ENCODE data around the gene DMWD. TPM values are rescaled to one million over a fixed set of nuclear protein-coding genes. Genes with fewer than 3 reads are reported as not detected.

DMWD gene
- total RNA-seq, 2 experiments from 2014 or later = 35.0 to 37.8 TPM

GRCh38 chr19:45793178-45793564, 526 bp upstream of the DMWD start:
- Mint-ChIP-seq H3K9me3 (no peaks in the 10 kb centered on the region), H3K4me3 (peak overlapping the region; percentile 67), H3K36me3 (ENCODE audit: low read depth) (peaks cover 19% of the 10 kb centered on the region), H3K27me3 (peaks cover 46% of the 10 kb centered on the region), H3K27ac (peak overlapping the region; percentile 14), H3K4me1 (peaks cover 30% of the 10 kb centered on the region)
- CTCF ChIA-PET = interaction anchor here (0.6 to 5.1 kb wide), 10 partner anchors 12 to 353 kb away, joined by 3 to 34 read pairs (median 4); partner anchors contain the start of gene SIX5
- no peak for DNase-seq
- POLR2A ChIA-PET = interaction anchor here (0.6 to 0.7 kb wide), 2 partner anchors 24 to 1157 kb away, joined by 3 read pairs; partner anchors contain the start of gene SIX5

- no peak for DNase-seq
- Mint-ChIP-seq H3K27ac (peak overlapping the region; percentile 77), H3K4me1 (peaks cover 30% of the 10 kb centered on the region), H3K36me3 (ENCODE audit: low read depth) (peaks cover 27% of the 10 kb centered on the region), H3K9me3 (no peaks in the 10 kb centered on the region), H3K27me3 (peaks cover 49% of the 10 kb centered on the region), H3K4me3 (peak overlapping the region; percentile 83)
- POLR2A ChIA-PET = interaction anchor here (0.7 kb wide), 1 partner anchor 214 kb away, joined by 3 read pairs; no protein-coding TSS in a partner anchor
- CTCF ChIA-PET = interaction anchor here (1.6 to 5.1 kb wide), 4 partner anchors 13 to 25 kb away, joined by 5 to 34 read pairs (median 10); partner anchors contain the start of gene SIX5
These were observed 738 bp downstream of the DMWD start for GRCh38 chr19:45791744-45792469.

DNA sequence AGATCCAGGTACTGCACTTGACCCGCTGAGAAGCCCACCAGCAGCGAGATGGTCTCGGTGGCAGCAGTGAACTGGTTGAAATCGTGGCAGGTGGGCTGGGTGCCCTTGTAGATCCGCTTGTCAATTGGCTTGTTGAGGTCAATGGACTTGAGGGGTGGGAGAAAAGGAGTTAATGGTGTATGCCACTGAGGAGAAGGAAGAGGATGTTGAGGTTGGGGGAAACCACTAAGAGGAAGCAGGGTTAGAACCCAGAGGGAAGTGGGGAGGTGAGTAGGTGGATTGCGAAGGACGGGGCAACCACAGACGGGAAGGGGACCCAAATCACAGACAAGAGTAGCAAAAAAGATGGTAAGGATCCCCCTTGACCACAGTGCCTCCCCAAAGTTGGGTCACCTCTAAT, 1.7 kb downstream of the DMWD start:
- Mint-ChIP-seq H3K27ac (no peak overlapping the region), H3K4me1 (peaks cover 30% of the 10 kb centered on the region), H3K27me3 (peaks cover 43% of the 10 kb centered on the region), H3K36me3 (ENCODE audit: low read depth) (peaks cover 32% of the 10 kb centered on the region), H3K4me3 (peak overlapping the region; percentile 83), H3K9me3 (no peaks in the 10 kb centered on the region)
- POLR2A ChIA-PET = no interaction called here
- peak; percentile 68 for DNase-seq
- CTCF ChIA-PET = interaction anchor here (0.6 to 5.1 kb wide), 4 partner anchors 12 to 26 kb away, joined by 3 to 34 read pairs (median 10); partner anchors contain the start of gene SIX5

GRCh38 chr19:45789035-45789786, 3.4 kb downstream of the DMWD start:
- DNase-seq = no peak
- CTCF ChIA-PET = interaction anchor here (0.7 to 5.1 kb wide), 4 partner anchors 10 to 977 kb away, joined by 3 to 34 read pairs (median 6); partner anchors contain the start of gene SIX5
- H3K27ac Mint-ChIP-seq = no peak overlapping the region
- peaks cover 30% of the 10 kb centered on the region for H3K4me1 Mint-ChIP-seq
- no peak overlapping the region for H3K4me3 Mint-ChIP-seq
- POLR2A ChIA-PET = no interaction called here
- no peaks in the 10 kb centered on the region for H3K9me3 Mint-ChIP-seq
- peaks cover 29% of the 10 kb centered on the region for H3K27me3 Mint-ChIP-seq
- H3K36me3 Mint-ChIP-seq (ENCODE audit: low read depth) = peaks cover 32% of the 10 kb centered on the region

GRCh38 chr19:45786533-45786894, 6.1 kb downstream of the DMWD start:
- Mint-ChIP-seq H3K4me3 (no peak overlapping the region), H3K27me3 (peaks cover 18% of the 10 kb centered on the region), H3K9me3 (no peaks in the 10 kb centered on the region), H3K4me1 (peaks cover 12% of the 10 kb centered on the region), H3K27ac (no peak overlapping the region), H3K36me3 (ENCODE audit: low read depth) (peaks cover 30% of the 10 kb centered on the region)
- no peak for DNase-seq
- ChIA-PET POLR2A (no interaction called here), CTCF (interaction anchor here (0.9 to 1.6 kb wide), 3 partner anchors 12 to 30 kb away, joined by 3 to 4 read pairs (median 4); partner anchors contain the start of gene SIX5)

DNA sequence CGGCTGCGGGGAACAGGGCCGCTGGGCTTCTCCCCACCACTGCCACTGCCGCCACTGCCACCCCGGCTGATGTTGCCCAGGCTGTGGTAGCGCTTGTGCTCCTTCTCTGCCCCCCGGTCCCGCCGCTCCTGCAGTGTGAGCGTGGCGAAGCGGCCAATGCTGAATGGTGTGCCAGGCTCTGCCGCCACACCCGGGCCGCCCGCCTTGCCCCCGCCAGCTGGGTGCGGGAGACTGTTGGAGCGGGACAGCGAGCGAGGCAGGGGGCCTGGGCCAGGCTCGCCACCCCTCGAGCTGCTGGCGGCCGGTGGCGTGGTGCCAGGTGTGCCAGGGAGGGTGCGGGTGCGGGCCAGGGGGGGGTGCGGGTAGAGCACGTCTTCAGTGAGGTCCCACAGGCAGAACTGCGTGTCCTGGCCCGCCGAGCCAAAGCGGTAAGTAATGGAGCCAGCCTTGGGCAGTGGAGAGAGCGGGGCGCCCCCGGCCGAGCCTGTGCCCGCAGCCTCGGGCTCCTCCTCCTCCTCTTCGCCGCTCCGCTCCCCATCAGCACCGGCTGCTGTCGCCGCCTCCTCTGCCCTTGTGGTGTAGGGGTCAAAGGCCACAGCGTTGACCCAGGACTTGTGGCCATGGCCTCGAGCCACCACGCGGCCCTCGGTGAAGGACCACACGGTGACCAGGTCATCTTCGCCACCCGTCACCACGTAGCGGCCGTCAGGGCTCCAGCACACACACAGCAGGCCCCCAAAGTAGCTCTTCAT, 6.7 kb downstream of the DMWD start:
- CTCF ChIA-PET = interaction anchor here (1.6 kb wide), 1 partner anchor 31 kb away, joined by 4 read pairs; no protein-coding TSS in a partner anchor
- peaks cover 20% of the 10 kb centered on the region for H3K27me3 Mint-ChIP-seq
- peaks cover 30% of the 10 kb centered on the region for H3K36me3 Mint-ChIP-seq (ENCODE audit: low read depth)

DNA sequence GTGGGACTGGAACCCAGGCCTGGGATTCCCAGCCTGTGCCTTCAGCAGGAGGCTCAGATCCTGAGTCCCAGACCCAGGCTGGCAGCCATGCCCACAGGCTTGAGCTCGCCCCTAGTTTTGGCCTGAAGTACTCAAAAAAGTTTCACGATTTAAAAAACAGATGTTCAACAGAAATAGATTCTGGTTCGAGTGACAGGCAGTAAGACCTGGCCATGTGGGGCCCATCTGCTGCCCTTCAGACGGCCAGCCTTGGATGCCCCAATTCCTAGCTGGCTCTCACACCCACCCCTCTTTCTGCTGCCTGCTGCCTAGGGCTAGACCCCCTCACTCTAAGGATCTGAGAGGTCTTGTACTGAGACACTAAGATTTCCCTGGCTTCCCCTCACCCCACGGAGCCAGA, 7.5 kb downstream of the DMWD start:
- Mint-ChIP-seq H3K27ac (no peak overlapping the region), H3K36me3 (ENCODE audit: low read depth) (peaks cover 28% of the 10 kb centered on the region), H3K4me1 (no peaks in the 10 kb centered on the region), H3K27me3 (peaks cover 27% of the 10 kb centered on the region), H3K4me3 (no peak overlapping the region), H3K9me3 (no peaks in the 10 kb centered on the region)
- no peak for DNase-seq
- POLR2A ChIA-PET = interaction anchor here (0.6 kb wide), 1 partner anchor 28 kb away, joined by 3 read pairs; no protein-coding TSS in a partner anchor
- CTCF ChIA-PET = interaction anchor here (0.7 to 0.9 kb wide), 2 partner anchors 14 to 29 kb away, joined by 3 read pairs; no protein-coding TSS in a partner anchor

More for the DNA sequence above, 6.7 kb downstream of the DMWD start:
- no peak overlapping the region for H3K4me3 Mint-ChIP-seq
- H3K4me1 Mint-ChIP-seq = peaks cover 6% of the 10 kb centered on the region
- H3K9me3 Mint-ChIP-seq = no peaks in the 10 kb centered on the region
- POLR2A ChIA-PET = no interaction called here
- H3K27ac Mint-ChIP-seq = no peak overlapping the region
- no peak for DNase-seq

- H3K36me3 Mint-ChIP-seq (ENCODE audit: low read depth) = peaks cover 23% of the 10 kb centered on the region
- DNase-seq = no peak
- H3K27me3 Mint-ChIP-seq = peaks cover 31% of the 10 kb centered on the region
- ChIA-PET POLR2A (no interaction called here), CTCF (interaction anchor here (2.6 kb wide), 1 partner anchor 14 kb away, joined by 9 read pairs; no protein-coding TSS in a partner anchor)
- no peak overlapping the region for H3K4me3 Mint-ChIP-seq
- H3K9me3 Mint-ChIP-seq = no peaks in the 10 kb centered on the region
- no peak overlapping the region for H3K27ac Mint-ChIP-seq
- peaks cover 8% of the 10 kb centered on the region for H3K4me1 Mint-ChIP-seq
These were observed 8.5 kb downstream of the DMWD start for GRCh38 chr19:45784096-45784495.

DNA sequence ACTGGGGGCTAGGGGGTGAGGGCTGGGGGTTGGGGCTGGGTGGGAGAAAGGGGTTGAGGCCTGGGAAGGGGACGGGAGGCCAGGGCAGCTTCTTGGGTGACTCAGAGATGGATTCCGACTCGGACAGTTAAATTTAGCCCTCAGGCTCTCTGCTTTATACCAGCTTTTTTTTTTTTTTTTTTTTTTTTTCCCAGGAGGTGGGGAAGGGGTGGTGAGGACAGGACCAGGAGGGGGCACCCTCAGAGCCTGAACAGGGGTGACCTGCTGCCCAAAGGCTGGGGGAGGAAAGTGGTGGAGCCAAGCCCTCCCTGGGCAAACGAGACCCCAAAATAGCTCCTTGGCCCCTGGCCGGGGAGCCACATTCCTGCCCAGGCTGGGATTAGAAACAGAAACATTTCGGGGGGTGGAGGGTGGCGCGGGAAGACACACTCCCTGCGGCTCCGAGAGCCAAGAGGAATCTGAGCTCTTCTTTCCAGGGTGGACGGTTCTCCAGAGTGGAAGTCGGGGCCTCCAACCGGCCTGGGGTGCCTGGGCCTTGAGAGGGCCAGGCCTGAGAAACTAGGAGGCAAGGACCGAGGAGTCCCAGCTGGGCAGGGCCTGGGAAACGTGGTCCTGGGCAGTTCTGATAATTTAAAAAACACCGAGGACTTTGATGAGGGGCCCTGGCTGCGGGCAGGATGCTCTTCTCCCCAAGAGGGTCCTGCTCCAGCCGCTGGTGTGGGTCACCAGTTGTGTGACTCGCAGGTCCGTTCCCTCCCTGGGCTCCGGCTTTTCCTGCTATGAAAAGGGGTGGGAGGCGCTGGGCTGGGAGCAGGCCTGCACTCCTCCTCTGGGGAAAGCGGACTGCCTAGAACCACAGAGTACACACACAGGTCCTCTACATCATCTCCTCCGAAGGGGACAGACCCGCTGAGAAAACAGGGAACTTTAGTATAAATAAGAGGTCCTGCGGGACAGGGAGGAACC, 9.5 kb downstream of the DMWD start:
- no peak for DNase-seq
- H3K4me3 Mint-ChIP-seq = no peak overlapping the region
- H3K4me1 Mint-ChIP-seq = peaks cover 15% of the 10 kb centered on the region
- peaks cover 17% of the 10 kb centered on the region for H3K36me3 Mint-ChIP-seq (ENCODE audit: low read depth)
- no peaks in the 10 kb centered on the region for H3K9me3 Mint-ChIP-seq
- CTCF ChIA-PET = interaction anchor here (1.5 to 3.0 kb wide), 3 partner anchors 13 to 34 kb away, joined by 7 to 9 read pairs (median 9); partner anchors contain the start of gene SIX5
- H3K27me3 Mint-ChIP-seq = peaks cover 25% of the 10 kb centered on the region
- POLR2A ChIA-PET = no interaction called here
- no peak overlapping the region for H3K27ac Mint-ChIP-seq

GRCh38 chr19:45782162-45782691, 10.4 kb downstream of the DMWD start, which contains the start of gene DMPK:
Gene DMPK (minus strand): TSS chr19:45782490. CDS start chr19:45782352, 138 bp downstream.
- no peak within 1 kb of the TSS for H3K27ac Mint-ChIP-seq
- H3K9me3 Mint-ChIP-seq = no peaks in the 10 kb centered on the region
- H3K4me1 Mint-ChIP-seq = peaks cover 15% of the 10 kb centered on the region
- ChIA-PET CTCF (interaction anchor here (1.5 to 3.0 kb wide), 3 partner anchors 12 to 34 kb away, joined by 7 to 9 read pairs (median 9); partner anchors contain the start of gene SIX5), POLR2A (no interaction called here)
- DNase-seq = no peak
- H3K27me3 Mint-ChIP-seq = peaks cover 17% of the 10 kb centered on the region
- peaks cover 12% of the 10 kb centered on the region for H3K36me3 Mint-ChIP-seq (ENCODE audit: low read depth)
- no peak within 1 kb of the TSS for H3K4me3 Mint-ChIP-seq

Data from activated CD4-positive, alpha-beta T cell treated with anti-CD3 and anti-CD28 coated beads, Interleukin-2, amount 10 ng/mL, durations not matched to agents 7 days and 5 days (primary cell).